ENCODE data around the gene HIPK1.

- no peak for TF ChIP-seq PRDM15 (CRISPR knock-in tag; IDR thresholded peaks at IDR 0.05)
- no peak for TF ChIP-seq FOS (IDR thresholded peaks at IDR 0.05; ENCODE audit: borderline replicate concordance, extremely low read depth, insufficient read length)
- TF ChIP-seq CTCF (IDR thresholded peaks at IDR 0.05 in 2 of 3, conservative IDR thresholded peaks at IDR 0.05 in 1 of 3; ENCODE audit: control insufficient read depth in 2 of 3, extremely low read depth in 1 of 3, insufficient read depth in 1 of 3, low read depth in 3 of 3, low read length in 3 of 3): no peak
- TF ChIP-seq ZNF622 (IDR thresholded peaks at IDR 0.05): no peak
- TF ChIP-seq, protein P1, sequence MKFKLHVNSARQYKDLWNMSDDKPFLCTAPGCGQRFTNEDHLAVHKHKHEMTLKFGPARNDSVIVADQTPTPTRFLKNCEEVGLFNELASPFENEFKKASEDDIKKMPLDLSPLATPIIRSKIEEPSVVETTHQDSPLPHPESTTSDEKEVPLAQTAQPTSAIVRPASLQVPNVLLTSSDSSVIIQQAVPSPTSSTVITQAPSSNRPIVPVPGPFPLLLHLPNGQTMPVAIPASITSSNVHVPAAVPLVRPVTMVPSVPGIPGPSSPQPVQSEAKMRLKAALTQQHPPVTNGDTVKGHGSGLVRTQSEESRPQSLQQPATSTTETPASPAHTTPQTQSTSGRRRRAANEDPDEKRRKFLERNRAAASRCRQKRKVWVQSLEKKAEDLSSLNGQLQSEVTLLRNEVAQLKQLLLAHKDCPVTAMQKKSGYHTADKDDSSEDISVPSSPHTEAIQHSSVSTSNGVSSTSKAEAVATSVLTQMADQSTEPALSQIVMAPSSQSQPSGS (IDR thresholded peaks at IDR 0.05; ENCODE audit: low read length): no peak
- TF ChIP-seq, protein P2, sequence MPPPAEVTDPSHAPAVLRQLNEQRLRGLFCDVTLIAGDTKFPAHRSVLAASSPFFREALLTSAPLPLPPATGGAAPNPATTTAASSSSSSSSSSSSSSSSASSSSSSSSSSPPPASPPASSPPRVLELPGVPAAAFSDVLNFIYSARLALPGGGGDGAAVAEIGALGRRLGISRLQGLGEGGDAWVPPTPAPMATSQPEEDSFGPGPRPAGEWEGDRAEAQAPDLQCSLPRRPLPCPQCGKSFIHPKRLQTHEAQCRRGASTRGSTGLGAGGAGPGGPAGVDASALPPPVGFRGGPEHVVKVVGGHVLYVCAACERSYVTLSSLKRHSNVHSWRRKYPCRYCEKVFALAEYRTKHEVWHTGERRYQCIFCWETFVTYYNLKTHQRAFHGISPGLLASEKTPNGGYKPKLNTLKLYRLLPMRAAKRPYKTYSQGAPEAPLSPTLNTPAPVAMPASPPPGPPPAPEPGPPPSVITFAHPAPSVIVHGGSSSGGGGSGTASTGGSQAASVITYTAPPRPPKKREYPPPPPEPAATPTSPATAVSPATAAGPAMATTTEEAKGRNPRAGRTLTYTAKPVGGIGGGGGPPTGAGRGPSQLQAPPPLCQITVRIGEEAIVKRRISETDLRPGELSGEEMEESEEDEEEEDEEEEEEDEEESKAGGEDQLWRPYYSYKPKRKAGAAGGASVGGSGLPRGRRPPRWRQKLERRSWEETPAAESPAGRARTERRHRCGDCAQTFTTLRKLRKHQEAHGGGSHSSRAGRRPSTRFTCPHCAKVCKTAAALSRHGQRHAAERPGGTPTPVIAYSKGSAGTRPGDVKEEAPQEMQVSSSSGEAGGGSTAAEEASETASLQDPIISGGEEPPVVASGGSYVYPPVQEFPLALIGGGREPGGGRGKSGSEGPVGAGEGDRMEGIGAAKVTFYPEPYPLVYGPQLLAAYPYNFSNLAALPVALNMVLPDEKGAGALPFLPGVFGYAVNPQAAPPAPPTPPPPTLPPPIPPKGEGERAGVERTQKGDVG (CRISPR knock-in tag; IDR thresholded peaks at IDR 0.05): no peak
- no peak for TF ChIP-seq POLR2A (IDR thresholded peaks at IDR 0.05; ENCODE audit: low read depth, low read length)
- TF ChIP-seq EGR1 (IDR thresholded peaks at IDR 0.05; ENCODE audit: borderline replicate concordance in 1 of 2, low read depth in 2 of 2, low read length in 2 of 2): no peak
- TF ChIP-seq BHLHE40 (IDR thresholded peaks at IDR 0.05; ENCODE audit: borderline replicate concordance in 1 of 2, low read depth in 2 of 2, low read length in 1 of 2): no peak
Observed at GRCh38 chr1:113903501-113904292, 25.4 kb upstream of the HIPK1 start.

Measured in GM12878 (cell line).